Endometrial microvascular endothelial cells (primary cell): ENCODE data around the gene SSU72. TPM values are rescaled to one million over a fixed set of nuclear protein-coding genes. Genes with fewer than 3 reads are reported as not detected.

Experiments used
- total RNA-seq: library from RNA; depleted of rRNA; stranded (reverse); fragments of >200 nt; gene quantifications from one replicate; pipeline ENCODE4 v1.2.3, GENCODE V29; 2015; ENCODE audit errors: inconsistent ontology term

Gene SSU72
- total RNA-seq, 1 donor from 2014 or later: 95.1 TPM

Other genes starting within 250 kb of the SSU72 start
- under 0.01 TPM for gene TAS1R3, start 243.6 kb downstream of the SSU72 start, total RNA-seq
- gene DVL1, start 225.4 kb downstream of the SSU72 start, total RNA-seq: 41.8 TPM
- 4.0 TPM for gene MXRA8, start 216.3 kb downstream of the SSU72 start, total RNA-seq
- gene AURKAIP1, start 199.7 kb downstream of the SSU72 start, total RNA-seq: 153 TPM
- 85.4 TPM for gene CCNL2, start 175.5 kb downstream of the SSU72 start, total RNA-seq
- gene MRPL20, start 167.6 kb downstream of the SSU72 start, total RNA-seq: 180 TPM
- 2.0 TPM for gene ANKRD65, start 153.6 kb downstream of the SSU72 start, total RNA-seq
- 27.5 TPM for gene VWA1, start 139.2 kb downstream of the SSU72 start, total RNA-seq
- gene ATAD3C, start 125.2 kb downstream of the SSU72 start, total RNA-seq: under 0.01 TPM
- gene ATAD3B, start 103.1 kb downstream of the SSU72 start, total RNA-seq: 34.4 TPM
- gene ATAD3A, start 62.7 kb downstream of the SSU72 start, total RNA-seq: 67.8 TPM
- gene TMEM240, start 34.2 kb downstream of the SSU72 start, total RNA-seq: 1.0 TPM
- 1.0 TPM for gene FNDC10, start 25.3 kb upstream of the SSU72 start, total RNA-seq
- gene MIB2, start 40.6 kb upstream of the SSU72 start, total RNA-seq: 7.4 TPM
- not detected for gene MMP23B, start 57.3 kb upstream of the SSU72 start, total RNA-seq
- gene CDK11B, start 84.1 kb upstream of the SSU72 start, total RNA-seq: 17.7 TPM
- gene SLC35E2B, start 117.9 kb upstream of the SSU72 start, total RNA-seq: 23.0 TPM
- gene CDK11A, start 149.5 kb upstream of the SSU72 start, total RNA-seq: 6.9 TPM
- 78.4 TPM for gene NADK, start 203.6 kb upstream of the SSU72 start, total RNA-seq